ENCODE data around the gene C1orf50.
"Not testable (repeated sequence)": the region's sequence is repeated elsewhere in the genome, so short reads cannot be mapped to it uniquely, and the experiment has no call there.

Gene C1orf50

DNA sequence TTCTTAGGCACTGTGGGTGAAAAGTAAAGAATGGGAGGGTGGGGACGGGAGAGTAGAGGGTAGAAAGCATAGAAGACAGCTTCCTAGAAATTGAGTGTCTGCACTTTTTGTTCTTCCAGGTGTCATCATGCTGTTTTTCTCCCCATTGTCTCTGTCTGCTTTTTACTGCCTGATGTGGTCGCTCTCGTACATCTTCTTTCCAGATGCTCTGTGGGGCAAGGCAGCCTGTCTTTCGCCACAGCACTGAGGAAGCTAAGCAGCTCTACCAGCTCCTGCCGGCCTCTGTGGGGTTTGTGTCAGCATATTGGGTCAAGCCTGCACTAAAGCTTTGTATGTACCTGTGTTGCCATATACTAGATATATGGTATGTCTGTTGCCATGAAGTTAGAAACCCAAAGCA lies 30.9 kb downstream of the C1orf50 start:
- peak in 2 of 56 donors; percentile 16 to 21 for DNase-seq

DNA sequence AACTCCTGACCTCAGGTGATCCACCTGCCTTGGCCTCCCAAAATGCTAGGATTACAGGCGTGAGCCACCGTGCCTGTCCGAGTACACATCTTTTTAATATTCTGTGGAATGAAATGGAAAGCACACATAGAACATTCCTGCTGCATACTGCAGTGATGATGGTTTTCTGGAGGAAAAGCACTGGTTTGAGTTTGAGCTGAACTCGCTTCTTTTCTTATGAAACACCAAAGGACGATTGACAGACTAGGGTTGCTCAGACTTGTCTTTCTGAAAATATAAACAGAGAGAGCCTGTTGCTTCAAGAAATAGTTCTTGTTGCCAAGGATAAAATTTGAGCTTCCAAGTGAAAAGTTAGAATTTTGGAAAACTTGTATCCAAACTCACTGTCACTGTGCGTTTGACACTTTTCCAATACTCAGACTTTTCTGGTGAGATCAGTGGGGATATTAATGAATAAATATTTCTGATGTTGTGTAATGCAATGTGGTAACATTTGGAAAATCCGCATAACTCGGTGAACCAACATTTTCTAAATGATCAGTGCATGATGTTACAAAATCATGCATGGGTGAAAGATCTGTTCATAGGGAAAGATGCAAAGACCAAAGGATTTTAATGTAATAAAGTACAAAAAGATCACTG lies 34.9 kb downstream of the C1orf50 start:
- DNase-seq, result no peak

DNA sequence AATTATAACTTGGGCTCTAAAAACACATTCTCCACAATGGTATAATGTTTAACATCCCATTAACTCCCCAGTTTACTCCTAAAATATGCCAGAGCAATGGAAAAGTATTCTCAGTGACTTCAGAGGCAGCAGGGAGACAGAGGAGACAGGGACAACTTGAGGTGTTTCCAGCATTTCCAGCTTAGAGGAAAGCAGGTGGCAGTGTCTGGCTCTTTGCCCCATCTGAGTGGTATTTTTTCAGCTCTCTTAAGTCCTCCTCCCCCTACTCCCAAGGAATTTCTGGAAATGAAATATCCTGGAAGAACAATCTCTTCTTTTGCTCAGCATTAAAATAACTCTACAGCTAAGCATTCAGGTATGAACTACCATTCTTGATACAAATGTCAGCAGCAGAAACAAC lies 39.1 kb downstream of the C1orf50 start:
- no peak for DNase-seq

DNA sequence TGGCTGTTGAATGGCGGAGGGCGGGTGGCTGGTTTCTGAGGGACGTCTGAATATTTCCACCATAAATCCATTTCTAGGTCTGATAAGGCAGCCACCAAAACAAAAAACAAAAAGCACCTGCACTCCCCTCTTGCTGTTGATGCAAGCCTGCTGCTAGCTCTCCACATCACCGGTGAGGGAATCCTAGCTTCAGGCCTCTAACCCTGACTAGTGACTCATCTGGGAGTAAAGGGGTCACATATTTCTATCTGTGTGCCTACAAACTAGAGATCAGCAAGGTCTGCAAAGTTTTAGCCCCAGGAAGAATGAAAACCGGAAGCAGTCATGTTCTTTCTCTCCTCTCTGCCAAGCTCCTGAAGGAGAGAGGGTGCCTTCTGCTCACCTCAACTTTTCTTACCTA lies 39.5 kb downstream of the C1orf50 start:
- no peak for DNase-seq

DNA sequence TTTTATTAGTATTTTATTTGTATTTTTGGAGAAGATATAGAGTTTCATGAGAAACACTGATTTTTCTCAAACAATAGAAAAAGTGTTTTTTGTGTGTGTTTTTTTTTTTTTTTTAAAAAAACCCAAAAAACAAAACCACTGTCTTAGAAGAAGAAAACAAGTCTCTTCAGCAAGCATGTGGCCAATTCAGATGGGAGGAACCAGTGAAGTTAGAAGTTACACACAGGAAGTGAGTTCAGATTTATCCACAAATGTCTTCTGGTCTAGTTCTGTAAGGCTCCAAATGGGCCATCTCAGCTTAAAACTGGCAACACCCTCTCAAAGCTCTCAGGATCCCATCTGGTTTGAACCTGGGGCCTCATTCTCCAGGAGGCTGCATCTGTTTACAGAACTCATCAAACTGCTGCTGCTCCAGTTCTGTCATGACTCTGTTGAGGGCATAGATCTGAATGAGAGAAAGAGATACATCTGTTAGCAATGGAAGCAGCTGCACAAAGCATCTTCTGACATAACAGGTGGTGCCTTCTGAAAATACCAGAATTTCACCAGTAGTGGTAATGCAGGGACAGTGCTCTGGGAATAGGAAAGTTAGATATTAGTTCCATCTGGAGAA lies 40.1 kb downstream of the C1orf50 start:
- DNase-seq, result no peak

DNA sequence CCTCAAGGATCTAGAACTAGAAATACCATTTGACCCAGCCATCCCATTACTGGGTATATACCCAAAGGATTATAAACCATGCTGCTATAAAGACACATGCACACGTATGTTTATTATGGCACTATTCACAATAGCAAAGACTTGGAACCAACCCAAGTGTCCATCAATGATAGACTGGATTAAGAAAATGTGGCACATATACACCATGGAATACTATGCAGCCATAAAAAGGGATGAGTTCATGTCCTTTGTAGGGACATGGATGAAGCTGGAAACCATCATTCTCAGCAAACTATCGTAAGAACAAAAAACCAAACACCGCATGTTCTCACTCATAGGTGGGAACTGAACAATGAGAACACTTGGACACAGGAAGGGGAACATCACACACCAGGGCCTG lies 47.8 kb downstream of the C1orf50 start:
- DNase-seq, result not testable (repeated sequence)

DNA sequence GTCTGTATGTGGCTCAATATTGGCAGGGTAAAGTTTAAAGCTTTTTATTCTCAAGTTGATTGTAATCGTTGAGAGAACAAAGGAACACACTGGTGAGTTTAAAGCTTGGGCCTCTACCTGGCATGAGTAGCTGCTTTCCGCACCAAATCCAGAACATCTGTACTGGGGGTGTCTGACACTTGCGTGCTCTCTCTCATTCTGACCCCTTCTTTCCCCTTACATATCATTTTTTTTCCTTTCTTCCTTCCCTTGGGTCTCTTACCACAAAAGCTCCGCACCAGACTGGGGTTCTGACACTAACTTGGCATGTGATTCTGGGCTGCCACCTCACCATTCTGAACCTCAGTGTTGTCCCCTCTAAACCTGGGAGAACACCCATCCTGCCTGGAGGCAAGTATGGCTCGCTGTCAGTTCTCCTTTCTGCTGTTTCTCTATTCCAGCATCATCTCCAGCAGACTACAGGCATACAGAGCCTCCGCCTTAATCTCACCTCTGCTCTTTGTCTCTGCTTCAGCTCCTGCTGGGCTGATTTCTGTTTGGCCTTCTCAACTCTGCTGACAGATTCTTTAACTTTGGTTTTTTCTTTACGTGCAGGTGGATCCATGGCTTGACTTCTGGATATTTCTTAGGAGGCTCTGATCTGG lies 49.0 kb downstream of the C1orf50 start:
- DNase-seq, result peak in 3 of 56 donors; percentile 22 to 57 (median 25)

DNA sequence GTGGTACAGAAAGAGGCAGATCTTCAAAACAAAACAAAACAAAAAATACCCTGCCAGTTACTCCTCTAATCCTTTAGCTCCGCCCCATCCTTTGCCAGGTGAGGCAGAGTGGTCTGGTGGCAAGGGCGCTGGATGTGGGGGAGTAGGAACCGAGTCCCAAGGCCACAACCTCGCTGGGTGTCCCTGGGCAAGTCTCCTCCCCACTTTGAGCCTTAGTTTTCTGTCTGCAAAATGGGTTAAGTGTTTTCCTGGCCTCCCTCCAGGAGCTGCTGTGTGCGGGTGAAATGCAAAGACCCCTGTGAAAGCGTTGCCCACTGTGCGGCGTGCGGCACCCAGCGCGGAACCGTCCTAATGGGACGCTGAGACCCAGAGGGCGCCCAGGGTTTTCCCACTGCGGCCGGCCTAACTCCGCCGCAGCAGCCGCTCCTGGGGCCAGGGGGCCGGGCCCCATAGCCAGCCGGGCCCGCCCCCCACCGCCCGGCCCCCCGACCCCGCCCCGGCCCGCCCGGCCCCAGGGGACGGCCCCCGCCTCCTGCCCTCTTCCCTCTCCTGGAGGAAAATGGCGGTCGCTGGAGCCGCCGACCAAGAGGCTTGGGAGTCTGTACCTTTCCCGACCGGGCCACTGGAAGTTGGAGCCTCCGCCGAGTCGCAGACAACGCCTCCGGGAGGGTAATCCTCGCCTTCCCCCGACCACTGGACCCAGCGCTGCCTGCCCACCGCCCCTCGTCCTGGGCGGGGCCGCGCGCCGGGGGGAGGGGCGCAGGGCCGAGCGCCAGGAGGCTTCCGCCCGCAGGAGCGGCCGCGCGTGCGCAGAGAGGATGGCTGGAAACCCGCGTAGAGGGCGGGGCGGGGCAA lies 49.8 kb downstream of the C1orf50 start, which contains the start of the genes ERMAP and SVBP:
ERMAP (plus strand) TSS at position 538 of the 855 bp plus-strand sequence. CDS start 13,327 bp downstream, outside the sequence.
SVBP (minus strand) TSS at position 813 of the 855 bp plus-strand sequence. CDS start 853 bp downstream, outside the sequence.
- peak in 55 of 56 donors; percentile 52 to 99 (median 88) for DNase-seq

DNA sequence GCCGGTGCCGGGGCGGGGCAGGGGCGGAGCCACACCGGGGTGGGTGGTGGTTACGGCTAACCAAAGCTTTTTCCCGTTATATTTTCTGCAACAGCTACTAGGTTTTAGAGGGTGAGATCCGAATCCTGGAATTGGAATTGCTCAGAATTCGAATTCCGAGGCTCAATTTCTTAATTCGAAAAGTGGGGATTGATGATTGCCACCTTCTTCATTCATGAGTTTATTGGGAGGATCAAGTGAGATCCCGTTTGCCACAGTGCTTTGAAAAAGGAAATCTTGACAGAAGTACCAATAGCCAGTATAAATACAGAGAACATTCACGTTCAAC lies 50.4 kb downstream of the C1orf50 start:
- peak in 1 of 56 donors; percentile 65 for DNase-seq

DNA sequence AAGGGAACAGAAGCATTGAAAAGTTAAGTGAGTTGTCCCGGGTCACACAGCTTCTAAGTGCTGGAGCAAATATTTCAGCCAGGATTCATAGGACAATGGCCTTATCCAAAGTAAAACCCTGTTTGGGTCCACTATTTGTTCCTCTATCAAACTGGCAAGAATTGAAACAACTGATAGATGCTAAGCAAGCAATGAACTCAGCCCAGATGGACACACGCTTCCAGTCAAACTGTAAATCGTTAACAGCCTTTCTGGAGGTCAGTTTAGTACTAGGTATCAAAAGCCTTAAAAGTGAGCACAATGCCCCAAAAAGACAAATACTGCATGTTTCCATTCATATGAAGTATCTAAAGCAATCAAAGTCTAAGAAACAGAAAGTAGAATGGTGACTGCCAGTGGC lies 50.9 kb downstream of the C1orf50 start:
- DNase-seq, result no peak

DNA sequence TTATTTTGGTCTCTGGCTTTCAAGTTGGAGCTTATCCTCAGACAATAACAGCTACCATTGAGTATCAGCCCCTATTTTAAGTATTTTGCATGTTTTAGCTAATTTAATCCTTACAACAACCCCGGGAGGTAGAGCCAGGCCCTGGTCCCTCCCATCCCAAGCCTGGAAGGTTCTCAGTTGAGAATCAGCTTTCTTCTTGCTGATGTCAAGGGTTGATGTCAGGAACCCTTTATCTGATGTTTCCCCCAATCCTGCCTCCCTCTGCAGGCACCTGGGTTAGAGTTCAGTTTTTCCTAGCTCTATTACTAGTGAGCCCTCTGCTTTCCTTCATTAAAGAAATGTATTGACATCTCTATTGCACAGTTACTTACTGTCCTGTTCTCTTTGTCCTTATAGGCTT lies 53.8 kb downstream of the C1orf50 start:
- DNase-seq, result no peak

DNA sequence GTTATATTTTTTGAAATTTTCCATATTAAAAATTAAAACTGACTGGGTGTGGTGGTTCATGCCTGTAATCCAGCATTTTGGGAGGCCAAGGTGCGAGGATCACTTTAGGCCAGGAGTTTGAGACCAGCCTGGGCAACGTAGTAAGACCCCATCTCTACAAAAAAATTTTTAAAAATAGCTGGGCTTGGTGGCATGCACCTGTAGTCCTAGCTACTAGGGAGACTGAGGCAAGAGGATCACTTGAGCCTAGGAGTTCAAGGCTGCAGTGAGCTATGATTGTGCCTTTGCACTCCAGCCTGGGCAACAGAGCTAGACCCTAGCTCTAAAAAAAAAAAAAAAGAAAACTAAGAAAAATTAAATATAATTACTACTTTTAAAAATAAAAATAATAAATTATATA lies 54.6 kb downstream of the C1orf50 start:
- DNase-seq, result no peak

DNA sequence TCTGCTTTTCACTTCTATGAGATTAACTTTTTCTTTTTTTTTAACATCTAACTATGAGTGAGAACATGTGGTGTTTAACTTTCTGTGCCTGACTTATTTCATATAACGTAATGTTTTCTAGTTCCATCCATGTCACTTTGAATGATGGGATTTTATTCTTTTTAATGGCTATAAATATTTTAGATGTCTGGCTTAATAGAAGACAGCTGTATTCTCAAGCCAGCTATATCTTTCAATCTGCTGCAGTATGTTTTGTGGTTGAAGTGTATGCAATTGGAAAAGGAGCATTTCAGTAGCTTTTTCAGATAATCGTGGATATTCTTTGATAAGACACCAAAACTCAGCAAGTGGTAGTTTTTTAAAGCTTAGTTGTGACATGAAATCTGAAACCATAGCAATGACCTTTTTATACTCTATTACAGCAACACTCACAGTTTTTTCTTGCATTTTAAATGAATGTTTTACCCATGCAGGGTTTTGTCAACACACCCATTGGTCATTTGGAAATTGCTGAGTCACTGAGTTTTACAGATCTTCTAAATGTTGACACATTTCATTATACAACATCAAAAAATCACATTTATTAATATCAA lies 55.8 kb downstream of the C1orf50 start:
- DNase-seq, result no peak

DNA sequence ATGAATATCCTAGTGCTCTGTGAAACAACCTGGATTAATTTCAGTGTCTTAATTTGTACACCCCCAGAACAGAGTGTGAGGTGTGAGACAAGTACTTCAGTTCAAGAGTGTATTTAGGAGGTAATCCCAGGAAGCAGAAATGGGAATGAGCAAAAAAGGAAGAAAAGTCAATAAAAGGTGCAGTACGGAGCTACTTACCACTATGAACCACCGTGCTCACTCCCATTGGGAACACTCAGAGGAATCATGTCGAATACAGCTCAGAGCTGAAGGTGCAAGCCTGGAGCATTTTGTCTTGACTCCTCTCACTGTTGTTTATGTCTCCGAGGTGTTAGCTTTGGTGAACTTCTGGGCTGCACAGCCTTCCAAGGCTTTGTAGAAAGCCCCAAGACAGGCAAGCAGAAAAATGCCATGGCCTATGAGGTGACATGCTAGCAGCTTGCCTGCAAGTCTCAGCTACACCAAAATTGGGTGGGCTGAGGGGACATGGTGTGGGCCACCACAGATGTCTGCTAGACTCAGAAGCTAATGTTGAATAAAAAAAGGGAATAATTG lies 57.5 kb downstream of the C1orf50 start:
- DNase-seq, result no peak

DNA sequence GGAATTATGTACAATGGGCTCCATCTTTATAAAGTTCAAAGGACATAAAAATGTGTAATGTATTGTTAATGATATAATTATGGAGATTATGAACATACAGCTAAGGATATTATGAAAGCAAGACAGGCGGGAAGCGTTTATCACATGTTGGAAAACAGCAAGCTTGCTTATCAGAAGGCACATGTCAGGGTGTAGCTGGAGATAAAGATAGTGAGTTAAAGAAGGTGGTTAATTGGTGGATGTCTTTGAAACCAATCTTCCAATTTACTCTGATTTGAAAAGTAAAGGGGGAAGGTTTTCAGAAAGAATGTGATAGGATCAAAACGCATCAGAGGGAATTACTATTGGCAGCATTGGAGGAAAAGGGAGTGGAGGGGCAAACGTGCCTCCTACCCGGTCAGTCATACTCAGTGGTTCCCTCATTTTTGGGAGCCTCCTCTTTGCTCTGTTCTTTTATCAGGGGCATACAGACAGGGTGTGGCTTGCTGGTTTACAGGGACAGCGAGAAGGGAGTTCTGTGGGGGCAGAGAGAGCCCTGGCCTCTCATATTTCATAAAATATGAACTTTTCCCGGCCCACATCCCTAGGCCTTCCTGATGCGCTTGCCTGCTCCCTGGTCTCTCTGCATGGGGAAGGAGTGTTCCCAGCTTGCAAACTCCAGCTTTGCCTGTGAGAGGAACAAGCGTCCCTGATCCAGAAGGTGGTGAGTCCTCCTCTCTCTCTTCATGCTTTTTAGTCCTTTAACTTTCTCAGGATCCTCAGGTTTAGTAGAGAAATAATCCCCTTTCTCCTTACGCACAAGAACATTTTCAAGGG lies 58.2 kb downstream of the C1orf50 start:
- no peak for DNase-seq

All from amygdala (tissue), 56 donors.